Endothelial cell of umbilical vein (primary cell): Measurements from ENCODE around the gene CIB1. TPM values are rescaled to one million over a fixed set of nuclear protein-coding genes. Genes with fewer than 3 reads are reported as not detected.

Experiments
- BruUV-seq: library from RNA; stranded (reverse); fragments of 400-500 nt; replicated peaks from 2 replicates; lab custom pipeline; 2021; lab: Mats Ljungman, UMichigan
- CTCF ChIA-PET: fragments of 300-600, 350-600 bp; sonication (Branson Sonifier 250); formaldehyde crosslinking; loops from one replicate; lab custom pipeline; 2021; ENCODE audit warnings: antibody characterized with exemption, inconsistent platforms; lab: Charles Lee
- POLR2A ChIA-PET: fragments of 300-600, 350-600 bp; sonication (Branson Sonifier 250); formaldehyde crosslinking; loops from one replicate; lab custom pipeline; 2021; ENCODE audit warnings: antibody characterized with exemption, inconsistent platforms; lab: Charles Lee
- DNase-seq: peaks from one replicate; pipeline ENCODE4 v3.0.0-alpha.2; 2011; ENCODE audit warnings: low read depth, low spot score
- FAIRE-seq: peaks from 2 replicates; lab custom pipeline; 2011; peaks lifted over from hg19 to GRCh38; lab: Jason Lieb, UNC
- H2AFZ ChIP-seq: 2 replicates; pipeline ENCODE4 v1.6.0; 2012; ENCODE audit warnings: low read depth, low read length, control low read depth, inconsistent platforms
- H3K27ac ChIP-seq: 2 replicates; pipeline ENCODE4 v1.5.1; 2011; ENCODE audit warnings: low read depth, mild to moderate bottlenecking, control low read depth, low read length, moderate library complexity; ENCODE audit not compliant: insufficient read depth
- H3K27me3 ChIP-seq, 2 experiments: 2 replicates each; pipeline versions ENCODE4 v1.6.0 to v1.6.1; 2011; ENCODE audit warnings: low read length in 2 of 2, mixed read lengths in 1 of 2; ENCODE audit not compliant: control insufficient read depth in 2 of 2, insufficient read depth in 2 of 2
- H3K36me3 ChIP-seq, 2 experiments: 2 replicates in 1 of 2; 3 replicates in 1 of 2; pipeline ENCODE4 v1.5.1; 2011; ENCODE audit warnings: low read length in 2 of 2, mild to moderate bottlenecking in 1 of 2, moderate library complexity in 1 of 2; ENCODE audit not compliant: control insufficient read depth in 2 of 2, insufficient read depth in 2 of 2; ENCODE audit errors: extremely low read depth in 1 of 2
- H3K4me1 ChIP-seq: 3 replicates; pipeline ENCODE4 v1.5.1; 2011; ENCODE audit warnings: mild to moderate bottlenecking, low read length; ENCODE audit not compliant: control insufficient read depth, insufficient read depth; ENCODE audit errors: extremely low read depth
- H3K4me2 ChIP-seq: 2 replicates; pipeline ENCODE4 v1.6.1; 2011; ENCODE audit warnings: low read length, control low read depth, mixed read lengths; ENCODE audit not compliant: insufficient read depth
- H3K4me3 ChIP-seq, 3 experiments: fragments of 200-600 bp in 1 of 3; sonication (generic), shearing (Covaris generic) in 1 of 3; replicated peaks in 1 of 3; 2 replicates each; pipeline ENCODE4 v1.5.1; 2011 to 2016; ENCODE audit warnings: control low read depth in 3 of 3, low read length in 3 of 3, mild to moderate bottlenecking in 2 of 3, inconsistent platforms in 1 of 3, low read depth in 1 of 3, moderate library complexity in 1 of 3; ENCODE audit not compliant: insufficient read depth in 1 of 3
- H3K79me2 ChIP-seq: 2 replicates; pipeline ENCODE4 v1.6.0; 2012; ENCODE audit warnings: low read length, inconsistent platforms; ENCODE audit not compliant: control insufficient read depth, insufficient read depth
- H3K9ac ChIP-seq: replicated peaks from 2 replicates; pipeline ENCODE3; 2011; ENCODE audit warnings: low read length, control low read depth; ENCODE audit not compliant: insufficient read depth; ENCODE audit errors: extremely low read depth
- H3K9me1 ChIP-seq: replicated peaks from 3 replicates; pipeline ENCODE4 v1.6.0; 2011; ENCODE audit warnings: mild to moderate bottlenecking, low read length; ENCODE audit not compliant: control insufficient read depth, insufficient read depth; ENCODE audit errors: extremely low read depth
- H3K9me3 ChIP-seq: replicated peaks from 2 replicates; pipeline ENCODE4 v1.5.1; 2012; ENCODE audit warnings: low read length, inconsistent platforms; ENCODE audit not compliant: control insufficient read depth, insufficient read depth
- H4K20me1 ChIP-seq: replicated peaks from 2 replicates; pipeline ENCODE3; 2011; ENCODE audit warnings: mild to moderate bottlenecking, low read length; ENCODE audit not compliant: control insufficient read depth, insufficient read depth; ENCODE audit errors: extremely low read depth
- EZH2 ChIP-seq: IDR thresholded peaks from 2 replicates; pipeline ENCODE4 v1.6.1; 2012; ENCODE audit warnings: borderline replicate concordance, low read depth, mild to moderate bottlenecking, moderate library complexity, low read length, inconsistent platforms; ENCODE audit not compliant: severe bottlenecking
- FOS ChIP-seq: IDR thresholded peaks from 2 replicates; pipeline ENCODE4 v1.6.1; 2011; ENCODE audit warnings: mild to moderate bottlenecking, low read length, moderate library complexity, borderline replicate concordance; ENCODE audit not compliant: insufficient read depth
- GATA2 ChIP-seq: IDR thresholded peaks from 2 replicates; pipeline ENCODE4 v1.7.0; 2011; ENCODE audit warnings: low read depth, mild to moderate bottlenecking, moderate library complexity, mixed read lengths, low read length; ENCODE audit not compliant: insufficient read length, insufficient read depth
- JUN ChIP-seq: IDR thresholded peaks from 2 replicates; pipeline ENCODE4 v1.6.1; 2011; ENCODE audit warnings: borderline replicate concordance, low read depth; ENCODE audit not compliant: insufficient read length, insufficient read depth
- MYC ChIP-seq: IDR thresholded peaks from one replicate; pipeline ENCODE4 v1.6.1; 2011; ENCODE audit warnings: mild to moderate bottlenecking, low read depth, low read length
- POLR2A ChIP-seq: IDR thresholded peaks from 2 replicates; pipeline ENCODE4 v1.6.1; 2012; ENCODE audit warnings: low read depth, mild to moderate bottlenecking, control low read depth, low read length
- POLR2AphosphoS5 ChIP-seq: IDR thresholded peaks from 2 replicates; pipeline ENCODE4 v1.6.1; 2012; ENCODE audit warnings: low read depth, mild to moderate bottlenecking, control low read depth, low read length, moderate library complexity; ENCODE audit not compliant: insufficient read depth
- dilution Hi-C: fragments of 300-500 bp; cut with MboI; formaldehyde crosslinking; loops from one replicate; pipeline ENCODE4 v1.15.0; 2019; ENCODE audit warnings: low sequenced_read_pairs; ENCODE audit not compliant: extremely low pct_ligation_motif_present
- intact Hi-C: fragments of 100-400 bp; cut with micrococcal nuclease; formaldehyde crosslinking; loops from one replicate; pipeline ENCODE4 v1.10.0; 2022
- polyA plus RNA-seq, 4 experiments: library from polyadenylated mRNA; depleted of rRNA in 3 of 4; stranded (reverse) in 3 of 4; unstranded in 1 of 4; fragments of >200 nt; gene quantifications; 2 replicates each; pipeline versions ENCODE4 v1.2.1 to v1.2.3, GENCODE V29; 2011 to 2012; ENCODE audit warnings: missing spikeins in 1 of 4
- total RNA-seq: library from RNA; stranded (reverse); gene quantifications from 2 replicates; pipeline ENCODE4 v1.2.3, GENCODE V29; 2021
- TF ChIP-seq, protein P1 (sequence below), 2 donors: IDR thresholded peaks; 1 replicate in 1 of 2; 2 replicates in 1 of 2; pipeline ENCODE4 v1.5.1; 2011; ENCODE audit warnings: low read length in 2 of 2, mild to moderate bottlenecking in 2 of 2, moderate library complexity in 2 of 2, control low read depth in 1 of 2, inconsistent platforms in 1 of 2, low read depth in 1 of 2; ENCODE audit not compliant: insufficient read depth in 1 of 2; ENCODE audit errors: extremely low read depth in 1 of 2
- TF ChIP-seq, protein P2 (sequence below): IDR thresholded peaks from 2 replicates; pipeline ENCODE4 v1.6.1; 2011; ENCODE audit not compliant: insufficient read depth, insufficient read length

CIB1 gene
- total and polyA plus RNA-seq, 2 donors (not counting 3 experiments of a cell fraction or from before 2014, with no cell fraction given): 58.3 to 105 TPM

DNA sequence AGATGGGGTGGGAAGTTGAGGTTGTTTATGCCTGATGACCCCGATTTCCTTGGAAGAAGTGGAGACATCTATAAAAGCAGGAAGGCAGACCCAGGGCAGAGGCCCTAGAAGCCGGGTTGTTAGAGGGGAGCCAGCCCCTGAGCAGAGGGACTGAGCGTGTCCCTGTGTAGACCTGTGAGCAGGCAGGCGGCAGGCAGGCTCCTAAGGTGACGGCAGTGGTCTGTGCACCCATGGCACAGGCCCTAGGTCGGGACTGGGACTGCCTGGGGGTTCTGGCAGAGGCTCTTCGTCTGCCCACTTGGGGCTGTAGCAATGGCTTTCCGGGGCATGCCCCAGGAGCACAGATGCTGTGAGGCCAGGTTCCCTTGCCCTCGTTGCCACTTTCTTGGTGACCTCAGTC, 22.7 kb downstream of the CIB1 start:
- ChIA-PET POLR2A (interaction anchor here (0.7 kb wide), 1 partner anchor 720 kb away, joined by 3 read pairs; no protein-coding TSS in a partner anchor), CTCF (interaction anchor here (1.5 kb wide), 1 partner anchor 10 kb away, joined by 5 read pairs; the partner anchor contains the start of gene SEMA4B)
- no peaks in the 10 kb centered on the region for H3K27me3 ChIP-seq

More for the DNA sequence above, 22.7 kb downstream of the CIB1 start:
- DNase-seq (no peak), FAIRE-seq (peak; percentile 4)
- Histone ChIP-seq H3K79me2 (no peaks in the 10 kb centered on the region), H2AFZ (no peak overlapping the region), H3K36me3 (no peaks in the 10 kb centered on the region), H3K9me1 (no peaks in the 10 kb centered on the region), H3K27ac (no peak overlapping the region), H3K4me1 (peaks cover 12% of the 10 kb centered on the region), H3K4me3 (no peak overlapping the region), H3K9ac (no peak overlapping the region), H3K9me3 (no peaks in the 10 kb centered on the region), H4K20me1 (no peaks in the 10 kb centered on the region), H3K4me2 (no peak overlapping the region)
- dilution Hi-C loops (loop anchor here (10.0 kb wide), 1 partner anchor 66 kb away; no protein-coding TSS in a partner anchor), intact Hi-C loops (loop anchor here (1.0 to 10.0 kb wide), 2 partner anchors 8 to 316 kb away; partner anchors contain the start of gene AP3S2)
- TF ChIP-seq GATA2 (no peak), POLR2AphosphoS5 (no peak), POLR2A (no peak), FOS (no peak), JUN (no peak), EZH2 (no peak), MYC (no peak)
- TF ChIP-seq, protein P1, sequence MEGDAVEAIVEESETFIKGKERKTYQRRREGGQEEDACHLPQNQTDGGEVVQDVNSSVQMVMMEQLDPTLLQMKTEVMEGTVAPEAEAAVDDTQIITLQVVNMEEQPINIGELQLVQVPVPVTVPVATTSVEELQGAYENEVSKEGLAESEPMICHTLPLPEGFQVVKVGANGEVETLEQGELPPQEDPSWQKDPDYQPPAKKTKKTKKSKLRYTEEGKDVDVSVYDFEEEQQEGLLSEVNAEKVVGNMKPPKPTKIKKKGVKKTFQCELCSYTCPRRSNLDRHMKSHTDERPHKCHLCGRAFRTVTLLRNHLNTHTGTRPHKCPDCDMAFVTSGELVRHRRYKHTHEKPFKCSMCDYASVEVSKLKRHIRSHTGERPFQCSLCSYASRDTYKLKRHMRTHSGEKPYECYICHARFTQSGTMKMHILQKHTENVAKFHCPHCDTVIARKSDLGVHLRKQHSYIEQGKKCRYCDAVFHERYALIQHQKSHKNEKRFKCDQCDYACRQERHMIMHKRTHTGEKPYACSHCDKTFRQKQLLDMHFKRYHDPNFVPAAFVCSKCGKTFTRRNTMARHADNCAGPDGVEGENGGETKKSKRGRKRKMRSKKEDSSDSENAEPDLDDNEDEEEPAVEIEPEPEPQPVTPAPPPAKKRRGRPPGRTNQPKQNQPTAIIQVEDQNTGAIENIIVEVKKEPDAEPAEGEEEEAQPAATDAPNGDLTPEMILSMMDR (IDR thresholded peaks at IDR 0.05; ENCODE audit: extremely low read depth in 1 of 2, insufficient read depth in 1 of 2, low read depth in 1 of 2, low read length in 2 of 2): no peak
- TF ChIP-seq, protein P2, sequence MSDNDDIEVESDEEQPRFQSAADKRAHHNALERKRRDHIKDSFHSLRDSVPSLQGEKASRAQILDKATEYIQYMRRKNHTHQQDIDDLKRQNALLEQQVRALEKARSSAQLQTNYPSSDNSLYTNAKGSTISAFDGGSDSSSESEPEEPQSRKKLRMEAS: no peak
- BruUV-seq: no TSS peak
